Small intestine (tissue), 7 donors: ENCODE data around the gene GMPR2. TPM values are rescaled to one million over a fixed set of nuclear protein-coding genes. Genes with fewer than 3 reads are reported as not detected.
A peak's percentile ranks its signal among the peaks of the same experiment; 100 is the strongest.
"Not testable (repeated sequence)": the region's sequence is repeated elsewhere in the genome, so short reads cannot be mapped to it uniquely, and the experiment has no call there.

Experiments used
- DNase-seq, 2 donors: peaks; one replicate each; pipeline versions ENCODE4 v3.0.0 to v3.0.0-alpha.2; 2013
- FAIRE-seq: peaks from 2 replicates; lab custom pipeline; 2012; peaks lifted over from hg19 to GRCh38; lab: Jason Lieb, UNC
- H3K27ac ChIP-seq, 3 donors: one replicate each; pipeline ENCODE4 v1.5.1; 2013; ENCODE audit warnings: low read length in 2 of 3, mild to moderate bottlenecking in 2 of 3, control low read depth in 1 of 3, inconsistent platforms in 1 of 3, low read depth in 1 of 3, moderate library complexity in 1 of 3
- H3K27me3 ChIP-seq, 3 donors: one replicate each; pipeline ENCODE4 v1.6.1; 2013; ENCODE audit warnings: low read length in 3 of 3, inconsistent platforms in 1 of 3; ENCODE audit not compliant: control insufficient read depth in 3 of 3, insufficient read depth in 3 of 3
- H3K36me3 ChIP-seq, 3 donors: one replicate each; pipeline ENCODE4 v1.6.1; 2013; ENCODE audit warnings: low read length in 3 of 3, inconsistent platforms in 1 of 3, low read depth in 1 of 3, mild to moderate bottlenecking in 1 of 3, moderate library complexity in 1 of 3; ENCODE audit not compliant: control insufficient read depth in 3 of 3, insufficient read depth in 2 of 3
- H3K4me1 ChIP-seq, 3 donors: one replicate each; pipeline ENCODE4 v1.6.1; 2013; ENCODE audit warnings: low read length in 2 of 3, inconsistent platforms in 1 of 3, low read depth in 1 of 3, mild to moderate bottlenecking in 1 of 3, moderate library complexity in 1 of 3; ENCODE audit not compliant: control insufficient read depth in 3 of 3, insufficient read depth in 2 of 3
- H3K4me3 ChIP-seq, 3 donors: one replicate each; pipeline ENCODE4 v1.5.1; 2013; ENCODE audit warnings: low read length in 3 of 3, control low read depth in 1 of 3, inconsistent platforms in 1 of 3, low read depth in 1 of 3, mild to moderate bottlenecking in 1 of 3, moderate library complexity in 1 of 3
- H3K9me3 ChIP-seq, 2 donors: one replicate each; pipeline ENCODE4 v1.6.1; 2013; ENCODE audit warnings: low read depth in 1 of 2, low read length in 1 of 2; ENCODE audit not compliant: control insufficient read depth in 2 of 2, insufficient read depth in 1 of 2
- WGBS, 3 donors: extraction: QIAGEN DNeasy Blood & Tissue Kit; methylation state at CpG; one replicate each; pipeline ENCODE4 v1.1.7; 2013; 5-methylcytosine and 5-hydroxymethylcytosine counted together
- polyA plus RNA-seq, 4 donors: library from polyadenylated mRNA; stranded (reverse) in 3 of 4; unstranded in 1 of 4; fragments of 200-250 nt in 3 of 4; fragments of 120-200 nt in 1 of 4; gene quantifications; one replicate each; pipeline versions ENCODE4 v1.2.1 to v1.2.3, GENCODE V29; 2013
- donor health status: healthy with polysubstance abuse.
- donor health status: control.
- donor health status: control.
- donor health status: Bipolar disorder and iron deficiency.
- donor health status: healthy.

Gene GMPR2
- polyA plus RNA-seq, 4 donors: 57.4 to 94.1 (median 76.0) TPM

- Histone ChIP-seq H3K27ac (peak within 1 kb of the TSS; percentile 90 to 99 (median 99)), H3K36me3 (peaks cover 0 to 17% (median 0%) of the 10 kb centered on the region in 3 donors), H3K27me3 (no peaks in the 10 kb centered on the region), H3K9me3 (no peaks in the 10 kb centered on the region), H3K4me3 (peak within 1 kb of the TSS; percentile 53 to 74 (median 69)), H3K4me1 (peaks cover 0 to 20% (median 0%) of the 10 kb centered on the region in 3 donors)
- WGBS, 3 donors: 0% methylated on average over 40 of the region's 40 CpGs
- peak; percentile 92 to 96 for DNase-seq
- no peak for FAIRE-seq
These were observed 17.0 kb upstream of the GMPR2 start, which contains the start of gene MDP1 for GRCh38 chr14:24215495-24216344. Gene MDP1 (minus strand): TSS chr14:24216066. CDS start chr14:24215955, 111 bp downstream.

GRCh38 chr14:24216345-24216699 lies 16.4 kb upstream of the GMPR2 start:
- 69 to 89% (median 75%) methylated on average over 2 of the region's 2 CpGs for WGBS, 3 donors
- H3K4me1 ChIP-seq: peaks cover 0 to 20% (median 0%) of the 10 kb centered on the region in 3 donors
- no peak for FAIRE-seq
- peaks cover 0 to 11% (median 0%) of the 10 kb centered on the region in 3 donors for H3K36me3 ChIP-seq
- no peaks in the 10 kb centered on the region for H3K27me3 ChIP-seq
- H3K9me3 ChIP-seq: no peaks in the 10 kb centered on the region
- no peak for DNase-seq
- H3K27ac ChIP-seq: peak overlapping the region; percentile 90 to 99 (median 99)
- no peak overlapping the region for H3K4me3 ChIP-seq

GRCh38 chr14:24216876-24217275 lies 15.9 kb upstream of the GMPR2 start:
- not testable (repeated sequence) for H3K27ac ChIP-seq, H3K36me3 ChIP-seq, H3K4me3 ChIP-seq, H3K9me3 ChIP-seq, H3K27me3 ChIP-seq, DNase-seq, FAIRE-seq
- peaks cover 0 to 20% (median 0%) of the 10 kb centered on the region in 3 donors for H3K4me1 ChIP-seq
- WGBS, 3 donors: 89 to 100% (median 97%) methylated on average over 1 of the region's 1 CpG

GRCh38 chr14:24219080-24219479 lies 13.6 kb upstream of the GMPR2 start:
- Histone ChIP-seq H3K4me3 (no peak overlapping the region), H3K27ac (no peak overlapping the region), H3K4me1 (peaks cover 0 to 13% (median 0%) of the 10 kb centered on the region in 3 donors), H3K36me3 (peaks cover 0 to 12% (median 0%) of the 10 kb centered on the region in 3 donors), H3K27me3 (no peaks in the 10 kb centered on the region), H3K9me3 (no peaks in the 10 kb centered on the region)
- FAIRE-seq (no peak), DNase-seq (no peak)
- 88 to 96% (median 89%) methylated on average over 4 of the region's 4 CpGs for WGBS, 3 donors

- no peak for FAIRE-seq
- H3K36me3 ChIP-seq: peaks cover 0 to 14% (median 0%) of the 10 kb centered on the region in 3 donors
- peaks cover 0 to 8% (median 0%) of the 10 kb centered on the region in 3 donors for H3K4me1 ChIP-seq
- no peak for DNase-seq
- H3K9me3 ChIP-seq: no peaks in the 10 kb centered on the region
- no peak overlapping the region for H3K27ac ChIP-seq
- H3K4me3 ChIP-seq: no peak overlapping the region
- 61 to 64% (median 63%) methylated on average over 3 of the region's 3 CpGs for WGBS, 3 donors
- no peaks in the 10 kb centered on the region for H3K27me3 ChIP-seq
These were observed 13.2 kb upstream of the GMPR2 start for GRCh38 chr14:24219521-24219920.

GRCh38 chr14:24222987-24223386 lies 9.7 kb upstream of the GMPR2 start:
- not testable (repeated sequence) for H3K27ac ChIP-seq, DNase-seq, H3K4me3 ChIP-seq, H3K27me3 ChIP-seq, H3K9me3 ChIP-seq, FAIRE-seq, H3K4me1 ChIP-seq
- H3K36me3 ChIP-seq: peaks cover 0 to 12% (median 0%) of the 10 kb centered on the region in 3 donors
- 97 to 99% (median 97%) methylated on average over 4 of the region's 4 CpGs for WGBS, 3 donors

- WGBS, 3 donors: 89 to 95% (median 89%) methylated on average over 7 of the region's 7 CpGs
These were observed 8.1 kb upstream of the GMPR2 start for GRCh38 chr14:24224618-24225071.

GRCh38 chr14:24226473-24226872 lies 6.3 kb upstream of the GMPR2 start:
- Histone ChIP-seq H3K27me3 (no peaks in the 10 kb centered on the region), H3K36me3 (peaks cover 0 to 26% (median 0%) of the 10 kb centered on the region in 3 donors), H3K4me1 (peaks cover 2 to 3% (median 3%) of the 10 kb centered on the region in 3 donors), H3K27ac (no peak overlapping the region), H3K4me3 (no peak overlapping the region), H3K9me3 (no peaks in the 10 kb centered on the region)
- 65 to 72% (median 67%) methylated on average over 1 of the region's 1 CpG for WGBS, 3 donors
- DNase-seq (no peak), FAIRE-seq (no peak)

More at GRCh38 chr14:24224618-24225071, 8.1 kb upstream of the GMPR2 start:
- Histone ChIP-seq H3K9me3 (no peaks in the 10 kb centered on the region), H3K4me3 (no peak overlapping the region), H3K4me1 (no peaks in the 10 kb centered on the region), H3K27me3 (no peaks in the 10 kb centered on the region), H3K36me3 (peaks cover 0 to 17% (median 0%) of the 10 kb centered on the region in 3 donors), H3K27ac (peak overlapping the region in 1 of 3 donors; percentile 16)
- FAIRE-seq (no peak), DNase-seq (no peak)
